ENCODE results near the gene LRRC46. TPM values are rescaled to one million over a fixed set of nuclear protein-coding genes. Genes with fewer than 3 reads are reported as not detected.

Gene LRRC46
- total and polyA plus RNA-seq, 4 donors, result 9.3 to 25.3 (median 10.7) TPM

DNA sequence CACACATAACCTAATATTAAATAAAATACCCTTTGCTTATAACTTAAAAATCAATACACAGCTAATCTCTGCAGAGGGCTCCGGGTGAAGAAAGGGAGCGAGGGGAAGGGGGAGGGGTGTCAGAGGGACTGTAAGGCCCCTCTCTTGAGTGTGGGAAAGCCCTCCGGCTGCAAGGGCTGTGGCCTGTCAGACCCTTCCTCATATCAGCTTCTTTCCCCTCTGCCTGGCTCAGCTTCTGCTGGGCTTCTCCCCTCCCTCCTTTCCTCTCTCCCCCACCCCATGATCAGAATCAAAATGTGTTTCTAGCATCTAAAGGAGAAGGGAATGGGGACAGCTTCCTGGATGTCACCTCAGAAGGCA is 14.2 kb downstream of the LRRC46 start:
- peaks cover 0 to 69% (median 20%) of the 10 kb centered on the region in 5 donors for H3K4me1 ChIP-seq (ENCODE audit: control insufficient read depth in 5 of 5, insufficient read depth in 5 of 5, low read length in 5 of 5)
- ATAC-seq (ENCODE audit: insufficient read depth, low FRiP score) (no peak), DNase-seq (peak in 2 of 3 donors; percentile 53 to 72)
- H3K9me3 ChIP-seq (ENCODE audit: control insufficient read depth in 4 of 4, insufficient read depth in 3 of 4, low read length in 3 of 4), result no peaks in the 10 kb centered on the region
- H3K9ac ChIP-seq (ENCODE audit: insufficient read depth in 1 of 2, low read length in 2 of 2), result no peak overlapping the region
- H3K4me3 ChIP-seq, result no peak overlapping the region
- TF ChIP-seq, protein P1, sequence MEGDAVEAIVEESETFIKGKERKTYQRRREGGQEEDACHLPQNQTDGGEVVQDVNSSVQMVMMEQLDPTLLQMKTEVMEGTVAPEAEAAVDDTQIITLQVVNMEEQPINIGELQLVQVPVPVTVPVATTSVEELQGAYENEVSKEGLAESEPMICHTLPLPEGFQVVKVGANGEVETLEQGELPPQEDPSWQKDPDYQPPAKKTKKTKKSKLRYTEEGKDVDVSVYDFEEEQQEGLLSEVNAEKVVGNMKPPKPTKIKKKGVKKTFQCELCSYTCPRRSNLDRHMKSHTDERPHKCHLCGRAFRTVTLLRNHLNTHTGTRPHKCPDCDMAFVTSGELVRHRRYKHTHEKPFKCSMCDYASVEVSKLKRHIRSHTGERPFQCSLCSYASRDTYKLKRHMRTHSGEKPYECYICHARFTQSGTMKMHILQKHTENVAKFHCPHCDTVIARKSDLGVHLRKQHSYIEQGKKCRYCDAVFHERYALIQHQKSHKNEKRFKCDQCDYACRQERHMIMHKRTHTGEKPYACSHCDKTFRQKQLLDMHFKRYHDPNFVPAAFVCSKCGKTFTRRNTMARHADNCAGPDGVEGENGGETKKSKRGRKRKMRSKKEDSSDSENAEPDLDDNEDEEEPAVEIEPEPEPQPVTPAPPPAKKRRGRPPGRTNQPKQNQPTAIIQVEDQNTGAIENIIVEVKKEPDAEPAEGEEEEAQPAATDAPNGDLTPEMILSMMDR (IDR thresholded peaks at IDR 0.05; ENCODE audit: control extremely low read depth, extremely low read depth), result no peak
- H3K27ac ChIP-seq (ENCODE audit: low read depth in 1 of 2, low read length in 1 of 2), result no peak overlapping the region
- peaks cover 2 to 33% (median 28%) of the 10 kb centered on the region in 3 donors for H3K27me3 ChIP-seq (ENCODE audit: control insufficient read depth in 3 of 3, insufficient read depth in 3 of 3, low read length in 2 of 3)
- H3K36me3 ChIP-seq (ENCODE audit: control insufficient read depth in 4 of 4, insufficient read depth in 4 of 4, low read length in 4 of 4), result no peaks in the 10 kb centered on the region
- WGBS, 2 donors, result 78 to 82% methylated on average over 3 of the region's 3 CpGs

DNA sequence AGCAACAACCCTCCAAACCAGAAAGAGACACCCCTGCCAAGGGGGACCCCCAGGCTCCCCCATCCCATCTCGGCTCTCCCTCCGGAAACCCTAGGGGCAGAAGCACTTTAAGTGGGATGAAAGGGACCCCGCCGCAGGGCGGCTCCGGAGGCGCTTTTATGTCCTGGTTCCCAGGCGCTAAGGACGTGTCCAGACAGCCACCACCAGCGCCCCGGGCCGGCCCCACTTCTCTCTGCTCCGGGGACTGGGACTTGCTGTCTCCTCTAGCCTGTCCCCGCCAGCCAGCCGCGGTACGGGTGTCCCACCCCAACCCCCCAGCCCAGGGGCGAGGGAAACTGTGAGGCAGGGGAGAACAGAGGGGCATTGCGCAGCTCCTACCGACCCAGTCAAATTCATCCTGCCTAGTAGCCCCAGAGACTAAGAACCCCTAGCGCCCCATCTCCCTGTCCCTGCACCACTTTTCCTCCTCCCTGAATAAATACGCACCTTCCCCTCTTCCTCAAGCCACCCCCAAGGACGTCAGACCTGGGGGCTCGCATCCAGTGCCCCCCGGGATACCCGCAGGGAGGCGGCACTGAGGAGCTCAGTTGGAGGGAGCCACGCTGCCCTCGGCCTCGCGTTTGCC is 15.4 kb downstream of the LRRC46 start:
- Histone ChIP-seq H3K27ac (ENCODE audit: low read depth in 1 of 2, low read length in 1 of 2) (no peak overlapping the region), H3K27me3 (ENCODE audit: control insufficient read depth in 3 of 3, insufficient read depth in 3 of 3, low read length in 2 of 3) (peaks cover 2 to 39% (median 30%) of the 10 kb centered on the region in 3 donors), H3K36me3 (ENCODE audit: control insufficient read depth in 4 of 4, insufficient read depth in 4 of 4, low read length in 4 of 4) (no peaks in the 10 kb centered on the region), H3K9me3 (ENCODE audit: control insufficient read depth in 4 of 4, insufficient read depth in 3 of 4, low read length in 3 of 4) (no peaks in the 10 kb centered on the region), H3K4me3 (no peak overlapping the region), H3K4me1 (ENCODE audit: control insufficient read depth in 5 of 5, insufficient read depth in 5 of 5, low read length in 5 of 5) (peaks cover 6 to 65% (median 20%) of the 10 kb centered on the region in 5 donors), H3K9ac (ENCODE audit: insufficient read depth in 1 of 2, low read length in 2 of 2) (no peak overlapping the region)
- TF ChIP-seq, protein P1 (IDR thresholded peaks at IDR 0.05; ENCODE audit: control extremely low read depth, extremely low read depth), result no peak
- 19 to 34% methylated on average over 31 of the region's 31 CpGs for WGBS, 2 donors
- ATAC-seq (ENCODE audit: insufficient read depth, low FRiP score), result no peak
- DNase-seq, result peak; percentile 45 to 79 (median 63)

DNA sequence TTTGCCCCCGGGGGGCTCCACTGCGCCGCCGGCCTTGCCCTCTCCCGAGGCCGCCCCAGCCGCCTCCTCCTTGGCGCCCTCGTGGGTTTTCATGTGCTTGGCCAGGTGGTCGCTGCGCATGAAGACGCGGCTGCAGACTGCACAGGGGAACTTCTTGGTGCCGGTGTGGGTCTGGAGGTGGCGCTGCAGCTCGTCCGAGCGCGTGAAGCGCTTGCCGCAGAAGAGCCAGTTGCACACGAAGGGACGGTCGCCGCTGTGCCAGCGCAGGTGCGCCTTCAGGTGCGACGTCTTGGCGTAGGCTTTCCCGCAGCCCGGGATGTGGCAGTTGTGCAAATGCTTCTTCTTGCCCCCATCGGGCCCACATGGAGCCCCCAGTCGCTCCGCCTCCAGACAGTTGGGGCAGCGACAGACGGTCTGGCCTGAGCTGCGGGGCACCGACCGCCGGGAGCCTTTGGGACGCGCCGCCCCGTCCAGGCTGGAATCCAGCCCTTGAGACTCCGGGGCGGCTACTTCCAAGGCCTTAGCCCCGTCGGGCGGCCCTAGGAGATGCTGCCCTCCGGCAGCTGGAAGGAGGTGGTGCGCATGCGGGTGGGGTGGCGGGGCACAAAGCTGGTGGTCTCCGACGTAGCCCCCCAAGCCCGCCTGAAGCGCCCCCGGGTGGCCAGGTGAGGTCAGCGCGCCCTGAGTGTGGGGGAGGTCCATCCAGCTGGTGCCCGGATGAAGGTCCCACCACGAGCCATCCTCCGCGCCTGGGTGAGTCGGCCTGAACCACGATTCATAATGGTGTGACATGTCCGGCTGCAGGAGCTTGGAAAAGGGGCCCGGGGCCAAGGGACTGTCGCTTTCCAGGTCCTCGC is 16.1 kb downstream of the LRRC46 start:
- peaks cover 6 to 66% (median 20%) of the 10 kb centered on the region in 5 donors for H3K4me1 ChIP-seq (ENCODE audit: control insufficient read depth in 5 of 5, insufficient read depth in 5 of 5, low read length in 5 of 5)
- 33 to 45% methylated on average over 70 to 71 of the region's 71 CpGs for WGBS, 2 donors
- DNase-seq (peak in 1 of 3 donors; percentile 35), ATAC-seq (ENCODE audit: insufficient read depth, low FRiP score) (no peak)
- H3K36me3 ChIP-seq (ENCODE audit: control insufficient read depth in 4 of 4, insufficient read depth in 4 of 4, low read length in 4 of 4), result no peaks in the 10 kb centered on the region
- H3K27me3 ChIP-seq (ENCODE audit: control insufficient read depth in 3 of 3, insufficient read depth in 3 of 3, low read length in 2 of 3), result peaks cover 2 to 46% (median 38%) of the 10 kb centered on the region in 3 donors
- H3K4me3 ChIP-seq, result no peak overlapping the region
- no peak overlapping the region for H3K9ac ChIP-seq (ENCODE audit: insufficient read depth in 1 of 2, low read length in 2 of 2)
- no peaks in the 10 kb centered on the region for H3K9me3 ChIP-seq (ENCODE audit: control insufficient read depth in 4 of 4, insufficient read depth in 3 of 4, low read length in 3 of 4)
- no peak overlapping the region for H3K27ac ChIP-seq (ENCODE audit: low read depth in 1 of 2, low read length in 1 of 2)
- TF ChIP-seq, protein P1 (IDR thresholded peaks at IDR 0.05; ENCODE audit: control extremely low read depth, extremely low read depth), result no peak
